HepG2 (cell line): Measurements from ENCODE around the gene ALDH1A2. TPM values are rescaled to one million over a fixed set of nuclear protein-coding genes. Genes with fewer than 3 reads are reported as not detected.

Experiments used
- ATAC-seq: fragments of 200-7000 bp; cut with Tn5 transposase; 3 replicates; pipeline ENCODE4 v1.9.1; 2020; ENCODE audit warnings: mild to moderate bottlenecking, moderate library complexity
- BruUV-seq: library from RNA; stranded (reverse); fragments of 400-500 nt; replicated peaks from 2 replicates; lab custom pipeline; 2021; lab: Mats Ljungman, UMichigan
- CTCF ChIA-PET: fragments of 300-600 bp; formaldehyde crosslinking; extraction: SDS; loops from one replicate; lab custom pipeline; 2021; ENCODE audit warnings: low total read pairs, inconsistent platforms, low intra/inter-chr PET ratio; lab: Yijun Ruan, JAX
- POLR2A ChIA-PET: fragments of 350-600 bp; sonication (Branson Sonifier 250); formaldehyde crosslinking; loops from one replicate; lab custom pipeline; 2020; ENCODE audit warnings: antibody characterized with exemption, inconsistent platforms; lab: Yijun Ruan, JAX
- DNase-seq: peaks from one replicate; pipeline ENCODE4 v3.0.0-alpha.2; 2015; ENCODE audit warnings: low spot score
- FAIRE-seq: peaks from 3 replicates; lab custom pipeline; 2011; peaks lifted over from hg19 to GRCh38; lab: Jason Lieb, UNC
- H2AFZ ChIP-seq: one replicate; pipeline ENCODE4 v1.6.1; 2011; ENCODE audit warnings: low read length, inconsistent platforms
- H3K27ac ChIP-seq: fragments of 300-600 bp; 3 replicates; pipeline ENCODE4 v1.8.0; 2011; ENCODE audit warnings: mixed run types, mild to moderate bottlenecking, mixed read lengths, low read length, inconsistent platforms; ENCODE audit not compliant: insufficient read depth; ENCODE audit errors: extremely low read length
- H3K27me3 ChIP-seq, 2 experiments: fragments of 200-600 bp in 1 of 2; 2 replicates in 1 of 2; 3 replicates in 1 of 2; pipeline versions ENCODE4 v1.6.0 to v1.8.0; 2011; ENCODE audit warnings: low read length in 2 of 2, mild to moderate bottlenecking in 2 of 2, moderate library complexity in 2 of 2, inconsistent platforms in 1 of 2; ENCODE audit not compliant: insufficient read depth in 2 of 2, control insufficient read depth in 1 of 2
- H3K36me3 ChIP-seq, 2 experiments: fragments of 200-600 bp in 1 of 2; replicated peaks in 1 of 2; 2 replicates in 1 of 2; 3 replicates in 1 of 2; pipeline versions ENCODE4 v1.5.1 to v1.8.0; 2011; ENCODE audit warnings: low read length in 2 of 2, inconsistent platforms in 1 of 2; ENCODE audit not compliant: insufficient read depth in 2 of 2, control insufficient read depth in 1 of 2
- H3K4me1 ChIP-seq: 2 replicates; pipeline ENCODE4 v1.5.1; 2012; ENCODE audit warnings: low read length, inconsistent platforms; ENCODE audit not compliant: insufficient read depth
- H3K4me2 ChIP-seq: 2 replicates; pipeline ENCODE4 v1.6.0; 2011; ENCODE audit warnings: low read depth, low read length, inconsistent platforms
- H3K4me3 ChIP-seq, 3 experiments: fragments of 200-600 bp in 1 of 3; sonication (generic), shearing (Covaris generic) in 1 of 3; replicated peaks in 1 of 3; 2 replicates each; pipeline ENCODE4 v1.5.1; 2011 to 2016; ENCODE audit warnings: low read length in 3 of 3, inconsistent platforms in 2 of 3, low read depth in 2 of 3, mild to moderate bottlenecking in 2 of 3, control low read depth in 1 of 3, mixed read lengths in 1 of 3; ENCODE audit not compliant: insufficient read depth in 1 of 3
- H3K79me2 ChIP-seq: one replicate; pipeline ENCODE4 v1.6.1; 2011; ENCODE audit warnings: low read length, inconsistent platforms; ENCODE audit not compliant: insufficient read depth
- H3K9ac ChIP-seq: 2 replicates; pipeline ENCODE4 v1.6.0; 2011; ENCODE audit warnings: mild to moderate bottlenecking, low read depth, low read length, inconsistent platforms; ENCODE audit not compliant: insufficient read depth
- H3K9me3 ChIP-seq: 2 replicates; pipeline ENCODE4 v1.5.1; 2012; ENCODE audit warnings: mild to moderate bottlenecking, low read length
- H4K20me1 ChIP-seq: 2 replicates; pipeline ENCODE4 v1.6.0; 2011; ENCODE audit warnings: inconsistent platforms, mild to moderate bottlenecking, low read length, moderate library complexity; ENCODE audit not compliant: insufficient read depth
- CEBPB ChIP-seq: IDR thresholded peaks from 2 replicates; pipeline ENCODE4 v1.6.1; 2011; ENCODE audit warnings: low read depth, low read length, improper control_type of control experiment, borderline replicate concordance
- KDM1A ChIP-seq: IDR thresholded peaks from 2 replicates; pipeline ENCODE4 v1.6.1; 2016; ENCODE audit warnings: missing compliant biosample characterization
- PREB ChIP-seq: sonication (generic); formaldehyde crosslinking; IDR thresholded peaks from 2 replicates; pipeline ENCODE4 v1.4.0; 2020; ENCODE audit warnings: missing genetic modification reagents
- UBTF ChIP-seq: sonication (generic); formaldehyde crosslinking; IDR thresholded peaks from 2 replicates; pipeline ENCODE4 v1.4.0; 2020; ENCODE audit warnings: mild to moderate bottlenecking, missing genetic modification reagents
- ZNF160 ChIP-seq: sonication (generic); formaldehyde crosslinking; IDR thresholded peaks from 2 replicates; pipeline ENCODE4 v1.8.0; 2022; ENCODE audit warnings: mild to moderate bottlenecking, inconsistent platforms, missing genetic modification reagents
- ZNF281 ChIP-seq: sonication (generic); formaldehyde crosslinking; IDR thresholded peaks from 2 replicates; pipeline ENCODE4 v1.4.0; 2020; ENCODE audit warnings: missing genetic modification reagents, borderline replicate concordance
- ZNF317 ChIP-seq: sonication (generic); formaldehyde crosslinking; IDR thresholded peaks from 2 replicates; pipeline ENCODE4 v1.5.0; 2020; ENCODE audit warnings: mild to moderate bottlenecking, missing genetic modification reagents
- ZNF577 ChIP-seq: sonication (generic); formaldehyde crosslinking; IDR thresholded peaks from 2 replicates; pipeline ENCODE4 v1.4.0; 2020; ENCODE audit warnings: mild to moderate bottlenecking, low read depth, missing genetic modification reagents, borderline replicate concordance
- WGBS: methylation state at CpG from one replicate; pipeline ENCODE4 v1.1.6; 2017; ENCODE audit warnings: low lambda C conversion rate; 5-methylcytosine and 5-hydroxymethylcytosine counted together
- in situ Hi-C: cut with HindIII; loops from 2 replicates; pipeline ENCODE4 v1.10.0; 2017; ENCODE audit warnings: low pct_unique_long_range_greater_than_20kb; ENCODE audit not compliant: extremely low pct_ligation_motif_present
- intact Hi-C: fragments of 100-400 bp; cut with micrococcal nuclease; formaldehyde crosslinking; loops from one replicate; pipeline ENCODE4 v1.10.0; 2022; ENCODE audit not compliant: unreplicated experiment
- polyA plus RNA-seq, 8 experiments: library from polyadenylated mRNA; depleted of rRNA in 3 of 8; stranded (reverse) in 7 of 8; unstranded in 1 of 8; fragments of >200 nt; fragmentation: Illumina TruSeq in 4 of 8; extraction: Trizol in 4 of 8; gene quantifications; 2 replicates each; pipeline versions ENCODE4 v1.2.1 to v1.2.3, GENCODE V29; 2011 to 2016; ENCODE audit warnings: low read depth in 4 of 8, missing spikeins in 1 of 8, mixed read lengths in 1 of 8; ENCODE audit not compliant: insufficient read depth in 1 of 8
- total RNA-seq, 5 experiments: library from RNA; depleted of rRNA; stranded (reverse); fragments of >200 nt; fragmentation: Illumina TruSeq; extraction: Trizol; gene quantifications; 2 replicates each; pipeline ENCODE4 v1.2.3, GENCODE V29; 2016; ENCODE audit warnings: low read depth in 1 of 5

Gene ALDH1A2
- total and polyA plus RNA-seq, 2 of the 13 experiments (the other 11 are each of a cell fraction or from before 2014, with no cell fraction given), result 0.64 to 0.90 TPM

GRCh38 chr15:57915827-57916531, 149.5 kb downstream of the ALDH1A2 start:
- H2AFZ ChIP-seq, result no peak overlapping the region
- H3K36me3 ChIP-seq, result no peaks in the 10 kb centered on the region
- intact Hi-C loops, result no loop called here
- no peak overlapping the region for H3K4me3 ChIP-seq
- H3K9me3 ChIP-seq, result no peaks in the 10 kb centered on the region
- WGBS, result 51% methylated on average over 10 of the region's 15 CpGs
- no peaks in the 10 kb centered on the region for H3K79me2 ChIP-seq
- H3K9ac ChIP-seq, result no peak overlapping the region
- ATAC-seq (no peak), FAIRE-seq (no peak), DNase-seq (no peak)
- H4K20me1 ChIP-seq, result no peaks in the 10 kb centered on the region
- ChIA-PET CTCF (no interaction called here), POLR2A (no interaction called here)
- TF ChIP-seq PREB (CRISPR knock-in tag), result no peak
- TF ChIP-seq CEBPB, result peak; percentile 43; the same call in 1 of the 2 replicates
- H3K4me2 ChIP-seq, result no peak overlapping the region
- no TSS peak for BruUV-seq
- peaks cover 2 to 25% of the 10 kb centered on the region in 2 experiments; a peak in 3 of 5 replicates for H3K27me3 ChIP-seq
- no peaks in the 10 kb centered on the region for H3K4me1 ChIP-seq
- in situ Hi-C loops, result no loop called here
- no peak overlapping the region for H3K27ac ChIP-seq

- H3K4me2 ChIP-seq, result no peak overlapping the region
- H3K9ac ChIP-seq, result no peak overlapping the region
- peaks cover 2 to 25% of the 10 kb centered on the region in 2 experiments; a peak in 3 of 5 replicates for H3K27me3 ChIP-seq
- ATAC-seq, result no peak
- no peaks in the 10 kb centered on the region for H3K79me2 ChIP-seq
- DNase-seq, result no peak
- H2AFZ ChIP-seq, result no peak overlapping the region
- H3K4me1 ChIP-seq, result no peaks in the 10 kb centered on the region
- ChIA-PET POLR2A (no interaction called here), CTCF (no interaction called here)
- BruUV-seq, result no TSS peak
- no peak for FAIRE-seq
- in situ Hi-C loops, result no loop called here
- TF ChIP-seq KDM1A (CRISPR knock-in tag) (no peak), ZNF160 (CRISPR knock-in tag) (no peak), ZNF317 (CRISPR knock-in tag) (no peak), ZNF281 (CRISPR knock-in tag) (no peak), ZNF577 (CRISPR knock-in tag) (no peak), UBTF (CRISPR knock-in tag) (no peak)
- no peak overlapping the region for H3K4me3 ChIP-seq
- no peaks in the 10 kb centered on the region for H4K20me1 ChIP-seq
- intact Hi-C loops, result no loop called here
- no peak overlapping the region for H3K27ac ChIP-seq
- H3K9me3 ChIP-seq, result no peaks in the 10 kb centered on the region
- WGBS, result 22% methylated on average over 9 of the region's 9 CpGs
- H3K36me3 ChIP-seq, result no peaks in the 10 kb centered on the region
Measured at GRCh38 chr15:57914350-57915055, 151.0 kb downstream of the ALDH1A2 start.
